Body of pancreas (tissue), 4 donors: ENCODE data around the gene ST3GAL3. TPM values are rescaled to one million over a fixed set of nuclear protein-coding genes. Genes with fewer than 3 reads are reported as not detected.

Experiments
- ATAC-seq: fragments of 150-250 bp; one replicate; pipeline ENCODE4 v1.9.1; 2016
- DNase-seq, 4 donors: peaks; one replicate each; pipeline ENCODE4 v3.0.0-alpha.2; 2019
- H3K27ac ChIP-seq, 4 donors: fragments of 200-600 bp; sonication (generic); 1 replicate in 3 of 4; 2 replicates in 1 of 4; pipeline versions ENCODE4 v1.5.1 to v1.6.1; 2016 to 2019; ENCODE audit warnings: mild to moderate bottlenecking in 1 of 4, mixed read lengths in 1 of 4, moderate library complexity in 1 of 4
- H3K27me3 ChIP-seq, 2 donors: fragments of 200-600 bp; sonication (generic); one replicate each; pipeline ENCODE4 v1.6.0; 2016; ENCODE audit warnings: mild to moderate bottlenecking in 1 of 2
- H3K36me3 ChIP-seq, 2 donors: fragments of 200-600 bp; sonication (generic); replicated peaks in 1 of 2; 2 replicates each; pipeline ENCODE4 v1.5.1; 2016; ENCODE audit warnings: low read depth in 2 of 2; ENCODE audit not compliant: insufficient read depth in 1 of 2
- H3K4me1 ChIP-seq: fragments of 200-600 bp; sonication (generic); one replicate; pipeline ENCODE4 v1.6.0; 2016
- H3K4me3 ChIP-seq, 2 donors: fragments of 200-600 bp; sonication (generic); 1 replicate in 1 of 2; 2 replicates in 1 of 2; pipeline ENCODE4 v1.5.1; 2016 to 2019
- H3K9me3 ChIP-seq, 3 donors: fragments of 200-600 bp; sonication (generic); 1 replicate in 2 of 3; 2 replicates in 1 of 3; pipeline ENCODE4 v1.5.1; 2016
- CTCF ChIP-seq, 7 experiments: fragments of 450-650 bp in 4 of 7; fragments of 200-600 bp in 3 of 7; sonication (generic) in 3 of 7; IDR thresholded peaks; one replicate each; pipeline ENCODE4 v1.5.1; 2016 to 2019; ENCODE audit warnings: antibody characterized with exemption in 7 of 7
- POLR2A ChIP-seq, 3 donors: fragments of 450-650 bp; IDR thresholded peaks; one replicate each; pipeline ENCODE4 v1.6.1; 2016; ENCODE audit warnings: antibody characterized with exemption in 3 of 3, mild to moderate bottlenecking in 2 of 3
- WGBS, 2 donors: methylation state at CpG; one replicate each; pipeline ENCODE4 v1.1.5; 2017; 5-methylcytosine and 5-hydroxymethylcytosine counted together
- intact Hi-C: fragments of 100-400 bp; cut with DNase I; formaldehyde crosslinking; loops from one replicate; pipeline ENCODE4 v1.15.1; 2023
- total RNA-seq, 2 donors: library from RNA; depleted of rRNA; stranded (reverse); fragments of >200 nt; gene quantifications; one replicate each; pipeline ENCODE4 v1.1.0, GENCODE V29; 2016

Gene ST3GAL3
- total RNA-seq, 2 donors from 2014 or later: 14.5 to 15.2 TPM

- H3K27me3 ChIP-seq: no peaks in the 10 kb centered on the region
- WGBS, 2 donors: 78 to 89% methylated on average over 2 of the region's 2 CpGs
- H3K27ac ChIP-seq: no peak overlapping the region
- TF ChIP-seq POLR2A (IDR thresholded peaks at IDR 0.05) (no peak), CTCF (IDR thresholded peaks at IDR 0.05) (no peak)
- no peaks in the 10 kb centered on the region for H3K36me3 ChIP-seq
- H3K4me3 ChIP-seq: no peak overlapping the region
- DNase-seq: no peak
- H3K9me3 ChIP-seq: no peaks in the 10 kb centered on the region
- no peaks in the 10 kb centered on the region for H3K4me1 ChIP-seq
- intact Hi-C loops: no loop called here
- ATAC-seq: no peak
Observed at GRCh38 chr1:43781574-43781973, 74.2 kb downstream of the ST3GAL3 start.

GRCh38 chr1:43783096-43783670, 75.8 kb downstream of the ST3GAL3 start:
- intact Hi-C loops: no loop called here
- WGBS, 2 donors: 82 to 87% methylated on average over 4 of the region's 4 CpGs
- TF ChIP-seq CTCF (IDR thresholded peaks at IDR 0.05): no peak
- no peak for TF ChIP-seq POLR2A (IDR thresholded peaks at IDR 0.05)
- Histone ChIP-seq H3K4me1 (no peaks in the 10 kb centered on the region), H3K27ac (no peak overlapping the region), H3K9me3 (no peaks in the 10 kb centered on the region), H3K4me3 (no peak overlapping the region), H3K36me3 (no peaks in the 10 kb centered on the region), H3K27me3 (no peaks in the 10 kb centered on the region)
- DNase-seq: no peak
- ATAC-seq: no peak

- no peak for TF ChIP-seq POLR2A (IDR thresholded peaks at IDR 0.05)
- no peak for TF ChIP-seq CTCF (IDR thresholded peaks at IDR 0.05)
- Histone ChIP-seq H3K4me3 (no peak overlapping the region), H3K27ac (no peak overlapping the region), H3K27me3 (no peaks in the 10 kb centered on the region), H3K36me3 (no peaks in the 10 kb centered on the region), H3K9me3 (no peaks in the 10 kb centered on the region), H3K4me1 (no peaks in the 10 kb centered on the region)
- DNase-seq (no peak), ATAC-seq (no peak)
- 63 to 85% methylated on average over 2 to 3 of the region's 3 CpGs for WGBS, 2 donors
- intact Hi-C loops: no loop called here
Observed at GRCh38 chr1:43783671-43784205, 76.4 kb downstream of the ST3GAL3 start.

- Histone ChIP-seq H3K9me3 (no peaks in the 10 kb centered on the region), H3K27ac (no peak overlapping the region), H3K27me3 (no peaks in the 10 kb centered on the region), H3K36me3 (no peaks in the 10 kb centered on the region), H3K4me1 (no peaks in the 10 kb centered on the region), H3K4me3 (no peak overlapping the region)
- no peak for DNase-seq
- no peak for ATAC-seq
- no peak for TF ChIP-seq CTCF (IDR thresholded peaks at IDR 0.05)
- no peak for TF ChIP-seq POLR2A (IDR thresholded peaks at IDR 0.05)
- intact Hi-C loops: no loop called here
- 78 to 83% methylated on average over 13 of the region's 13 CpGs for WGBS, 2 donors
Observed at GRCh38 chr1:43786201-43786958, 79.0 kb downstream of the ST3GAL3 start.
